HG02973 (cell line): ENCODE measurements around the gene HMX3.

Experiments
- ATAC-seq: cut with Tn5 transposase; IDR thresholded peaks from one replicate; pipeline ENCODE4 v1.9.1; 2021; ENCODE audit warnings: moderate library complexity; ENCODE audit not compliant: unreplicated experiment

HMX3 gene

DNA sequence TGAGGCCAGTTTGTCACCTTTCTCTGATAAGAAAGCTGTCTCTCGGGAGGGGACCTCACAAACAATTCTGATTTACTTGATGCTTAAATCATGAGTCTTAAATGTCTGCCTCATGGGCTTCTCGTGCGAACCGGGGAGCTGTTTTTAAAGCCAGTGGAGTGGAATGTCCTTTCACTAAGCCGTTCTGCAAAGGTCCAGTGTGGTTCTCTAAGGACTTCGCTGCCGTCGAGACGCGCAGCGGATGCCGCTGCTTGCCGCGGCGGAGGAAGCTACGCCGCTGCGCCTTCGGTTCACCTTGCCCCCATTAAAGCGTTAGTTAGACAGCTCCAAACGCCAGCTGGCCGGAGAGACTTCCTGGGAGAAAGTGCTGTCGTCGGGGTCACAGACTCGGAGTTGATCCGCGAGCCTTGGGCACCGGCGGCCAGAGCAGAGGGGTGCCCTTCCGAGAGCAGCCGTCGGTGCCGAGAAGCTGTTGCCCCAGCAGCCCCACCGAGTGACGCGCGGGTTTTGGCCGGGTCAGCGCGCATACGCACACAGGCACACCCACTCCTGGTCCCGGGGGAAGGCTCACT is 1.3 kb upstream of the HMX3 start:
- no peak for ATAC-seq

DNA sequence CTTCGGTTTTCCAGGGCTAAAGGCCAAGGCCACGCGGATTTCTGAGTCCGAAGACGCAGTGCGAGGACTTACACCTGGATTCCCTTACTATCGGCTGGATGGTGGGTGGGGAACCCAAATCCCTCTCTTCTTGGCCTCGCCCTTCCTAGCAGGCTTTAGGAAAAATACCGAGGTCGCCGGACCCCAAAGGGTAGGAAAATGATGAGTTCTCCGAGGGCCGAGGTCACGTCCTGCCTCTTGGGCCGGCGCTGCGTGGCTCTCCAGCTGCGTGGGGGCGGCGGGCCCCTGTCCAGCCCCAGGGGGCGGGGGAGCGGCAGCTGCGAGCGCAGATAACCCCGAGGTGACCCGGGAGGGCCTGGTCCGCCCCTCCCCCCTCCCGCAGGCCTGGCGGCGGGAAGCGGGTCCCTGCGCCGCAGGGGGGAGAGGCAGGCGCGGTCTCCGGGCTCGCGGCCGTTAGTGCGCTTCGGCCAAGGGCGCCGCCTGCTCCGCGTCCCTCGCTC is 805 bp upstream of the HMX3 start:
- no peak for ATAC-seq

DNA sequence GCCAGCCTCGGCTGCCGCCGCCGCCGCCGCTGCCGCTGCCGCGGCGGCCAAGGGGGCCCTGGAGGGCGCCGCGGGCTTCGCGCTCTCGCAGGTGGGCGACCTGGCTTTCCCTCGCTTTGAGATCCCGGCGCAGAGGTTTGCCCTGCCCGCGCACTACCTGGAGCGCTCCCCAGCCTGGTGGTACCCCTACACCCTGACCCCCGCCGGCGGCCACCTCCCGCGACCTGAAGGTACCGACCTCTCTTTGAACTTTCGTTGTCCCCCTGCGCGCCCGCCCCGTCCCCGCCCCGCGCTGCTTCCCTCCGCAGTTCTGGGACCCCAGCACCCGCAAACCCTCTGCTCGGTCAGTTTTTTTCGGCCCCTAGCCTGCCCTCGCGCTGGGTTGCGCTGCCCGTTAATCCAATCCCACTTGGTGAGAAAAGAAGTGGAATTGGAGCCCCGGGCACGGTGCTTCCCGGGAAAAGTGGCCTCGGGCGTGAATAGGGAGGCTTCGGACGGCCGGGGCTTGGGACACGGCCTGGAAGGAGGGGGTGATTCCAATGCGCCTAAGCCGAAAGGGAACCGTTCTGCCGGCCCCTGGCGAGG is 543 bp downstream of the HMX3 start:
- ATAC-seq: no peak

- ATAC-seq: no peak
These were observed 1.3 kb downstream of the HMX3 start for GRCh38 chr10:123136806-123137642.

- ATAC-seq: no peak
These were observed 3.4 kb downstream of the HMX3 start for GRCh38 chr10:123139165-123139520.

DNA sequence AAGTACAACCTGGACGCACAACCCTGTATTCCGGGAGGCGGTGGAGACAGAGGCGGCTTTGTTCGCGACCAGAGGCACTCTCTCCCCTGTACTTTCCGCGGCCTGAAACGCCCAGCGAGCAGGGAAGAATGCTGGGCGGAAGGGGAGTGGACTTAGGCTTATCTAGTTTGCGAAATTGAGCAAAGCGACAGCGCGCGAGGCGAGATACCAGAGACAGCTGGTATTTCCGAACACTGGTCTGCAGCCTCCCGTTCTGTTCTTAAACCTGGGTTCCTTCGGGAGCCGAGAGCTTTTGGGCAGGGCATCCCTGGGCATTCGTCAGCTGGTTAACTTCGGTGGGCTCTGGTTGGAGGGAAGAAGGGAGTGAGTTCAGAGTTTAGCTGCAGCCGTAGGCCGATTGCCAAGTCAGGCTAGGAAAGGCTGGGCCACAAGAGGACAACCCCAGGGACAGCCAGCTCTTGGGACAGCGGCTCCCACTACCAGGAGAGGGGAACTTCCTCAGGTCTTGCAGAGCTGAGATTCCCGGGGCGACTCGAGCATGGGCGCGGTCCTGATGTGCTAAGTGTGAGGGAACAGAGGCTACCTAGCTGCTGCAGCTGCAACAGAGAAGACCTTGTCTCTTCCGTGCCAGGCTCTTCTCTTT is 3.9 kb downstream of the HMX3 start:
- ATAC-seq: no peak

DNA sequence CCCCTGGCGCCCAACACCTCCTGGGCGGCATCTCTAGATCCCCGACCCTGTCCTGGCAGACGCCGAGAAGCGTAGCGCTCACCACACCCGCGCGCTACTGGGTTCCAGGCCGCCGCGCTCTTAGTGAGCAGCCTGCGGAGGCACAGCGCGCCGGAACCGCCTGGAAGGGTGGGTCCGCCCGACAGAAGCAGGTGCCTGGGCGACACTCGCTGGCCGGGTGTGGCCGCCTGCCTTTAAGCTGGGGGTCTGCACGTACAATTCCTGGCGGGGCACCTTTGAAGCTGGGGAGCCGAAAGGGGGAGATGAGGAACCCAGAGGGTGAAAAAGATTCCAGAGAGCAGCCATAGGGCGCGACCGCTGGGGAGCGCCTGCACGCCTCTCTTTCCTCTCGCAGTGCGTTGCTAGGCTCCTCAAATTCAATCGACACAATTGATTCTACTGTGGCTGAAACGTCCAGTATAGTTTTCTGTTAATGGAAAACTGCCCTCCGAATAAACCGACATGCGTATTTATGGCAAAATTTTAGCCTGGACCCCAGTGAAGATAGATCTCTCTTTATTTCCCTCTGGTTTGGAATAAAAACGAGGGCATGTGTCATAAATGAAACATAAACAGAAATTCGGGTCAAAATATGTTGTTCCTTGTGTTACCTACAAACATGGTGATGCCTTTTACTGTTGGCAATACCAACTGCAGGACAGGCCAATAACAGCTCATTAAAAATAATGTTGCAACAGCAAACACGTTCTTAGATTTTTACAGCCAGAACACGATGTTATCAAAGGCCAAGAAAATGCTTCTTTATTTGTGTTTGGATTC is 4.6 kb downstream of the HMX3 start:
- no peak for ATAC-seq

DNA sequence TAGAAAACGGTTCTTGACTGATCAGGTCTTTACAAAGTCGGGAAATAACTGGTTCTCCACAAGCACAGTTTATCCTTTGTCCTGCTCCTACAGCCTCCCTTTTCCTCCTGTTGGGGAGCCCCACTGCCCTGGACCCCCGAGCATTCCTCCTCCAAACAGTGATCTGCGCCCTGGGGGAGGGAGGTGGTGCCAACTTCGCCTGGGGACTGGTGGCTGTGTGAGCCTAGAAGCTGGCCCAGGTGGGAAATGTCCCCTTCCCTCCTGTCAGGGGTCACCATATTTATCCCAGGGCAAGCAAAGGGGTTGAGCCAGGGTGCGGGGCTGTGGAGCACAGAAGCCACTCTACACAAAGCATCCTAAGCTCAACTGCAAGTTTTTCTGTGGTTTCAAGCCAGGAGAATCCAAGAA is 5.2 kb downstream of the HMX3 start:
- no peak for ATAC-seq

- no peak for ATAC-seq
These were observed 6.3 kb downstream of the HMX3 start for GRCh38 chr10:123141791-123142700.

DNA sequence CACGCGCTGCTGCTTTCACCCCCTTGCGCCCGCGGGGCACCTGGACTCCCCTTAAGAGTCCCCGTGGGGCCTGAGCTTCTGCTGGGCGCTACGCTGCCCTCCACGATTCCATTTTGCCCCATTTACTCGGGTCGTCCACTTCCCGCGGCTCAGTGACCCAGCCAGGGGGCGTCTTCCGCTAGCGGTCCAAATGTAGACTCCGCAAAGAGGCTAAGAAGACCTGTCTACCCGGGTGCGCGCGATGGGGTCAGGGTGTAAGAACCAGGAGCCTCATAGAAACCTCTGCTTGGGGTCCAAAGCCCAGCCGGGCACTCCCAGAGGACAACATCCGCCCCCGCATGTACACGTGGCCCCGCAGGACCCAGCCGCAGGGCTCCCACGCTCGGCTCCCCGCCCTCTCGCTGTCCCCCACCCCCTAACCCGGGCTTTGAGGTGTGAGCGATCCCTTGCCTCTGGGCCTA is 7.0 kb downstream of the HMX3 start:
- ATAC-seq: no peak

- ATAC-seq: no peak
These were observed 7.5 kb downstream of the HMX3 start for GRCh38 chr10:123143162-123143824.

- ATAC-seq: no peak
These were observed 8.0 kb downstream of the HMX3 start for GRCh38 chr10:123143825-123144168.

- no peak for ATAC-seq
These were observed 9.1 kb downstream of the HMX3 start for GRCh38 chr10:123144697-123145541.

DNA sequence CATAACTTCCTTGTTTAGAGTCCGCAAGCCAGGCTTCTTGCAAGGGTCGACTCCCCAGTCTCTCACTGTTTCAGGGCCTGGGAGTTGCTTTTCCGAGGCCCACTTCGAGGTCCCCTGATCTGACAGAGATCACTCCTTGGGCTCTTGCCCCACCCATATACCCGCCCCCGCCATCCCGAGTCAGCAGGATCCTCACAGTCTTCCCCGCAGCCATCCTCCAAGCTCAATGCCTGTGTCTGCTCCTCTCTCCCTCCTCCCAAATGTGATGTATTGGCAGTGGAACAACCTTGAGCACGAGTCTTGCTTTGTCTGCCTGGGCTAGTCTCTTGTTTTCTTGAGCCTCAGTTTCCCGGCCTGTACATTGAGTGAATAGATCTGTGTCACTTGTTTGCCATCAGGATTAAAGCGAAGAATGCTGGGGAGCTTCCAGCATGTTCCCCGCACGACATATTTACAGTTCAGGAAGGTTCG is 9.8 kb downstream of the HMX3 start:
- no peak for ATAC-seq

DNA sequence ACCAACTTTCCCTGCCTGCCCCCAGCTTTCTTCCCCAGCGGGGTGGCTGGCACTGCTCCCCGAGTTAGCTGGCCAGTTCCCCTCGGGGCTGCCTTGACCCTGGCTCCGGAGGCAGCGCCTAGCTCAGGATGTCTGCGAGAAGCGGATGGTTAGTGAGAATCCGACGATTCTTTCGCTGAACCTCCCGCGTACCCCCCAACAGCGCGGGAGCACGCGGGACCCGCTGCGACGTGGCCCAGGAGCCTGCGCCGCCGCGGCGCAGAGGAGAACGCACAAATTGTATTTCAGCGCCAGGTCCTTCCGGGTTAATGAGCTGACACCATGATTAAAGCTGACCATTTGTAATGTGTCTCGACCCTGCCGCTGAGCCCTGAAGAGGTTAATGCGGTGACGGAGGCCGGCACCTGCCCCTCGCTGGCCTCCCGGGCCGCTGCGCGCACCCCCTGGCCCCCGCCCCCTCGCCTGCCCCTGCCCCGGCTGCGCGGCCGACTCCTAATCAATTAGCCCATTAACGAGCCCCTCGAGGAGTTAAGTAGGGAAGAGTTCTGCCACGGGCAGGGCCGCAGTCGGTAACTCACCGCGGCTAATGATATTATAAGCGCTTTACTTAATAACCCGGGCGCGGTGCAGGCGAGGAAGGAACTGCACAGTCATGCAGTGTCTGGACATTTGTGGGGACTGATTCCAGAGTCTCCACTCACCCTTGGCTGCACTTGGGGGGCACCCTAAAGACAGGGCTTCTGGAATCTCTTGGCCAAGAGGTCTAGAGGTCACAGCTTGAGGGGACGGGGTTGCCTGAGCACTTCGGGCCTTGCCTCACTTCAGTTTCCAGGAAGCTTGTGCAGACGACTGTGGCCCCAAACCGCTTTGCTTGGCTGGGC is 10.5 kb downstream of the HMX3 start:
- ATAC-seq: no peak

- ATAC-seq: no peak
These were observed 11.3 kb downstream of the HMX3 start for GRCh38 chr10:123146894-123147634.
